ENCODE measurements around the gene KLF17. TPM values are rescaled to one million over a fixed set of nuclear protein-coding genes. Genes with fewer than 3 reads are reported as not detected.

KLF17 gene
- total RNA-seq, 1 donor from 2014 or later: not detected

- Histone ChIP-seq H3K36me3 (ENCODE audit: control insufficient read depth, insufficient read depth, low read length) (no peaks in the 10 kb centered on the region), H3K27me3 (ENCODE audit: control insufficient read depth, insufficient read depth, low read length) (peaks cover 9% of the 10 kb centered on the region), H3K4me3 (ENCODE audit: low read depth, low read length) (no peak overlapping the region)
- TF ChIP-seq, protein P1, sequence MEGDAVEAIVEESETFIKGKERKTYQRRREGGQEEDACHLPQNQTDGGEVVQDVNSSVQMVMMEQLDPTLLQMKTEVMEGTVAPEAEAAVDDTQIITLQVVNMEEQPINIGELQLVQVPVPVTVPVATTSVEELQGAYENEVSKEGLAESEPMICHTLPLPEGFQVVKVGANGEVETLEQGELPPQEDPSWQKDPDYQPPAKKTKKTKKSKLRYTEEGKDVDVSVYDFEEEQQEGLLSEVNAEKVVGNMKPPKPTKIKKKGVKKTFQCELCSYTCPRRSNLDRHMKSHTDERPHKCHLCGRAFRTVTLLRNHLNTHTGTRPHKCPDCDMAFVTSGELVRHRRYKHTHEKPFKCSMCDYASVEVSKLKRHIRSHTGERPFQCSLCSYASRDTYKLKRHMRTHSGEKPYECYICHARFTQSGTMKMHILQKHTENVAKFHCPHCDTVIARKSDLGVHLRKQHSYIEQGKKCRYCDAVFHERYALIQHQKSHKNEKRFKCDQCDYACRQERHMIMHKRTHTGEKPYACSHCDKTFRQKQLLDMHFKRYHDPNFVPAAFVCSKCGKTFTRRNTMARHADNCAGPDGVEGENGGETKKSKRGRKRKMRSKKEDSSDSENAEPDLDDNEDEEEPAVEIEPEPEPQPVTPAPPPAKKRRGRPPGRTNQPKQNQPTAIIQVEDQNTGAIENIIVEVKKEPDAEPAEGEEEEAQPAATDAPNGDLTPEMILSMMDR (IDR thresholded peaks at IDR 0.05; ENCODE audit: insufficient read depth, low read length, poor library complexity, severe bottlenecking): no peak
- no peak for DNase-seq (ENCODE audit: low read depth)
These were observed 17.3 kb upstream of the KLF17 start for GRCh38 chr1:44101328-44101727.

DNA sequence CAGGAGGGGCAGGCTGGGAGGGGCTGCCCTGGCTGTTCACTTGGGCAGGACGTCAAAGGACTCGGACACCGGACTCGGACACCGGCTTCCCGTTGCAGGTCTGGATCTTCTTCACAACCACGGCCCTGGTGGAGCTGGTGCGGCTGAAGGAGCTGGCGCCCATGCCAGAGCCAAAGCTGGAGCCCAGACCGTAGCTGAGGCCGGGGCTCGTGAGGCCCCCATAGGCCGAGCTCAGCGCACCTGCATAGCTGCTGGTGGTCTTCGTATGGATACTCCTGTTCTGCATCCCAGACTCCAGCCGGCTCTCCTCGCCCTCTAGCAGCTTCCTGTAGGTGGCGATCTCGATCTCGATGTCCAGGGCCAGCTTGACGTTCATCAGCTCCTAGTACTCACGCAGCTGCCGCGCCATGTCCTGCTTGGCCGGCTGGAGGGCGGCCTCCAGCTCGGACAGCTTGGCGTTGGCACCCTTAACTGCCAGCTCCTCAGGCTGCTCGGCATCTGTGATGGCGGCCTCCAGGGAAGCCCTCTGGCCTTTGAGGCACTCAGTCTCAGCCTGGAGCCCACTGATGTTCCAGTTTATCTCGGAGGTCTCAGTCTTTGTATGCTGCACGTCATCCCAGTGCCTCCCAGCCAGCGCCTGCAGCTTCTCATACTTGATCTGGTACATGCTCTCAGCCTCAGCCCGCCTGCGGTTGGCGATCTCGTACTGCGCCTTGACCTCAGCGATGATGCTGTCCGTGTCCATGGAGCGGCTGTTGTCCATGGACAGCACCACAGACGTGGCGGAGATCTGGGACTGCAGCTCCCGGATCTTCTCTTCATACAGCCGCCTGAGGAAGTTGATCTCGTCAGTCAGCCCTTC is 15.1 kb upstream of the KLF17 start:
- TF ChIP-seq, protein P1 (IDR thresholded peaks at IDR 0.05; ENCODE audit: insufficient read depth, low read length, poor library complexity, severe bottlenecking): peak; percentile 37
- Histone ChIP-seq H3K27me3 (ENCODE audit: control insufficient read depth, insufficient read depth, low read length) (peaks cover 9% of the 10 kb centered on the region), H3K4me3 (ENCODE audit: low read depth, low read length) (no peak overlapping the region), H3K36me3 (ENCODE audit: control insufficient read depth, insufficient read depth, low read length) (no peaks in the 10 kb centered on the region)
- no peak for DNase-seq (ENCODE audit: low read depth)

DNA sequence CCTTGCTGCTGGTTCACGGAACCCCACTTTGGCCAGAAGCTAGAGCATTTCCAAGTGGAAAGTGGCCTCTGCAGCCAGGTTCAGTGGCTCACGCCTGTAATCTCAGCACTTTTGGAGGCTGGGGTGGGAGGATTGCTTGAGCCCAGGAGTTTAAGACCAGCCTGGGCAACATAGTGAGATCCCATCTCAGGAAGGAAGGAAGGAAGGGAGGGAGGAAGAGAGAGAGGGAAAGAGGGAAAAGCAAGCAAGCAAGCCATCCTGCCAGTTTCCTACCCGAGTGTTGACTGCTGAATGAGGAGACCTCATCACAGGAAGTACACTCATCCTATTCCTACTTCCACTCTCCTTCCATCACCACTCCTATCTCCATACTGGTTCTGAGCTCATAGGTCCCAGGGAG is 12.8 kb upstream of the KLF17 start:
- TF ChIP-seq, protein P1 (IDR thresholded peaks at IDR 0.05; ENCODE audit: insufficient read depth, low read length, poor library complexity, severe bottlenecking): no peak
- DNase-seq (ENCODE audit: low read depth): no peak
- peaks cover 9% of the 10 kb centered on the region for H3K27me3 ChIP-seq (ENCODE audit: control insufficient read depth, insufficient read depth, low read length)

GRCh38 chr1:44108241-44108640 is 10.4 kb upstream of the KLF17 start:
- DNase-seq (ENCODE audit: low read depth): peak; percentile 26
- Histone ChIP-seq H3K36me3 (ENCODE audit: control insufficient read depth, insufficient read depth, low read length) (no peaks in the 10 kb centered on the region), H3K4me3 (ENCODE audit: low read depth, low read length) (no peak overlapping the region), H3K27me3 (ENCODE audit: control insufficient read depth, insufficient read depth, low read length) (peaks cover 9% of the 10 kb centered on the region)
- TF ChIP-seq, protein P1 (IDR thresholded peaks at IDR 0.05; ENCODE audit: insufficient read depth, low read length, poor library complexity, severe bottlenecking): no peak

More for the DNA sequence above, 12.8 kb upstream of the KLF17 start:
- H3K4me3 ChIP-seq (ENCODE audit: low read depth, low read length): no peak overlapping the region
- no peaks in the 10 kb centered on the region for H3K36me3 ChIP-seq (ENCODE audit: control insufficient read depth, insufficient read depth, low read length)

- peaks cover 3% of the 10 kb centered on the region for H3K27me3 ChIP-seq (ENCODE audit: control insufficient read depth, insufficient read depth, low read length)
- TF ChIP-seq, protein P1 (IDR thresholded peaks at IDR 0.05; ENCODE audit: insufficient read depth, low read length, poor library complexity, severe bottlenecking): no peak
- DNase-seq (ENCODE audit: low read depth): no peak
These were observed 9.7 kb upstream of the KLF17 start for GRCh38 chr1:44108971-44109370.

More at GRCh38 chr1:44108971-44109370, 9.7 kb upstream of the KLF17 start:
- H3K36me3 ChIP-seq (ENCODE audit: control insufficient read depth, insufficient read depth, low read length): no peaks in the 10 kb centered on the region
- no peak overlapping the region for H3K4me3 ChIP-seq (ENCODE audit: low read depth, low read length)

All from kidney epithelial cell (primary cell).